ENCODE data around the gene PLP2. TPM values are rescaled to one million over a fixed set of nuclear protein-coding genes. Genes with fewer than 3 reads are reported as not detected.

PLP2 gene
- total RNA-seq, 1 experiment from 2014 or later, result 293 TPM

DNA sequence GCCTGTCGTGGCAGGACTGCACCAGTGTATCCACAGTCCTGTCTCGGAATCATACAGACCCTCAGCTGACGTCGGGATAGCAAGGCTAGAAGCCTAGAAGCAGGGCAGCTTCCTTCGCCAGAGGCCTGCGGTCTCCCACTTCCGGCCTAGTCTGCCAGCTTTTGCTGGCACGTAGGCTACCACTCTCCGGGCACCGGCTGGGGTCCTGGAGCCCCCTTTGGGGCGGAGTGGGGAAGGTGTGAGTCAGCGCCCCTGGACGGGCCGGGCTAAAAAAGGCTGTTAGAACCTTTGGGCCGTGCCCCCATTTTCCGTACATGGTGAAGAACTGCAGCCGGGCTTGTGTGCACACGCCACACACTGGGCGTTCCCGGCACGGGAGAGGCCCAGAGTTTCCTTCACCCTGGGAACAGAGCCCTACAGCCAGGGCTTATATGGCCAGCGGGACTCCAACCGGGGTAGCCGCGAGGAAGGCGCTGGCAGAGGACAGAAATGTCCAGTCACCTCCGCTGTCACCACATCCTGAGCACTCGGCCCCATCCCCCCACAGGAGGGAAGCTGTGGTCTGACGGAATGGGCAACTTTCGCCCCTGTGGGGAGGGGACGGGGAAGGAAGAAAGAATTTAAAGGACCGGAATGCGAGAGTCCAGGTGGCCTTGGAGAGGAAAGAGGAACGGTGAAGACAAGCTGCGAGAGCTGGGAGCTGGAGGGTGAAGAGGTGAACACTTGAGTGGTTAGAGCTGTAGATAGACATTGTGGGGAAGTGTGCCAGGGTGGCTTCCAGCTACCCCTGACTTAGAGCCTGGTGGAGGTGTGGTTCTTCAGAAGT, 4.6 kb upstream of the PLP2 start:
- H3K9me3 ChIP-seq (ENCODE audit: control insufficient read depth, insufficient read depth, low read depth, low read length), result no peaks in the 10 kb centered on the region
- ChIA-PET POLR2A (no interaction called here), CTCF (interaction anchor here (1.5 kb wide), 1 partner anchor 11 kb away, joined by 8 read pairs; no protein-coding TSS in a partner anchor)
- peak overlapping the region; percentile 93 for H3K27ac ChIP-seq (ENCODE audit: low read length)
- intact Hi-C loops (cut with micrococcal nuclease; ENCODE audit: unreplicated experiment), result no loop called here
- no TSS peak for BruUV-seq (replicated peaks)
- no peaks in the 10 kb centered on the region for H3K27me3 ChIP-seq (ENCODE audit: control insufficient read depth, insufficient read depth, low read length)
- in situ Hi-C loops (cut with HindIII; ENCODE audit: low pct_unique_long_range_greater_than_20kb, low sequenced_read_pairs), result no loop called here
- TF ChIP-seq CTCF (IDR thresholded peaks at IDR 0.05) (no peak), TCF7L2 (IDR thresholded peaks at IDR 0.05; ENCODE audit: low read depth, low read length) (no peak), REST (IDR thresholded peaks at IDR 0.05; ENCODE audit: insufficient read depth in 1 of 2, low read depth in 2 of 2, low read length in 1 of 2) (no peak), SIN3A (IDR thresholded peaks at IDR 0.05; ENCODE audit: borderline replicate concordance, insufficient read depth, low read depth, low read length) (no peak), POLR2AphosphoS5 (IDR thresholded peaks at IDR 0.05; ENCODE audit: low read depth, low read length) (no peak; the same call in 1 of the 2 replicates)
- no peaks in the 10 kb centered on the region for H3K36me3 ChIP-seq (ENCODE audit: control insufficient read depth, insufficient read depth, low read length)
- H3K4me1 ChIP-seq (ENCODE audit: control insufficient read depth, insufficient read depth, low read length), result peaks cover 28% of the 10 kb centered on the region
- ATAC-seq (peak; percentile 56), DNase-seq (ENCODE audit: low read depth, low spot score) (no peak)
- H3K4me3 ChIP-seq (ENCODE audit: low read depth in 2 of 2, low read length in 2 of 2), result peak overlapping the region; percentile 38 to 64

DNA sequence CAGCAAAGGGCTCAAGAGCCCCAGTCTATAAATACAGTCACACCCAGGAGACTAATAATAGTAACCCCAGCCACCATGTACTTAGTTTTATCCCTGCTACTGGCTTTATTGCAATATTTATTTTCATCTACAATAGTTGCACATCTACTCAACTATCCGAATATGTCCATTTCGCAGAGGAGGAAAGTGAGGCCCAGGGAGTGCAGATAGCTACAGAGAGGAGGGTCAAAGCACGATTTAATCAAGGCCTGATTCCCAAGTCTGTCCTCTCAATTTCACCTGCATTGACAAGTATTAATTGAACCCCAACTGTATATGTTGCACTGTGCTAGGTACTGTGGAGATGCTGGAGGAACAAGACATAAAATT, 4.0 kb upstream of the PLP2 start:
- H3K9me3 ChIP-seq (ENCODE audit: control insufficient read depth, insufficient read depth, low read depth, low read length), result no peaks in the 10 kb centered on the region
- peak overlapping the region; percentile 93 for H3K27ac ChIP-seq (ENCODE audit: low read length)
- intact Hi-C loops (cut with micrococcal nuclease; ENCODE audit: unreplicated experiment), result no loop called here
- no peaks in the 10 kb centered on the region for H3K27me3 ChIP-seq (ENCODE audit: control insufficient read depth, insufficient read depth, low read length)
- CTCF ChIA-PET, result no interaction called here
- no peaks in the 10 kb centered on the region for H3K36me3 ChIP-seq (ENCODE audit: control insufficient read depth, insufficient read depth, low read length)
- TF ChIP-seq TCF7L2 (IDR thresholded peaks at IDR 0.05; ENCODE audit: low read depth, low read length) (no peak), CTCF (IDR thresholded peaks at IDR 0.05) (no peak), POLR2AphosphoS5 (IDR thresholded peaks at IDR 0.05; ENCODE audit: low read depth, low read length) (no peak), SIN3A (IDR thresholded peaks at IDR 0.05; ENCODE audit: borderline replicate concordance, insufficient read depth, low read depth, low read length) (no peak), REST (IDR thresholded peaks at IDR 0.05; ENCODE audit: insufficient read depth in 1 of 2, low read depth in 2 of 2, low read length in 1 of 2) (no peak)
- POLR2A ChIA-PET, result no interaction called here
- peak overlapping the region; percentile 38 to 64; a peak in 3 of 4 replicates for H3K4me3 ChIP-seq (ENCODE audit: low read depth in 2 of 2, low read length in 2 of 2)
- in situ Hi-C loops (cut with HindIII; ENCODE audit: low pct_unique_long_range_greater_than_20kb, low sequenced_read_pairs), result no loop called here
- DNase-seq (ENCODE audit: low read depth, low spot score) (no peak), ATAC-seq (no peak)
- peaks cover 28% of the 10 kb centered on the region for H3K4me1 ChIP-seq (ENCODE audit: control insufficient read depth, insufficient read depth, low read length)
- BruUV-seq (replicated peaks), result no TSS peak

All from Panc1 (cell line).